BE2C (cell line): ENCODE results near the gene TBC1D5.

Experiments used
- DNase-seq: peaks from one replicate; pipeline ENCODE4 v3.0.0-alpha.2; 2020
- H3K27me3 ChIP-seq: fragments of 250-450 bp; sonication (Bioruptor Pico); 2 replicates; pipeline ENCODE4 v1.5.1; 2020; ENCODE audit warnings: mild to moderate bottlenecking
- H3K36me3 ChIP-seq: fragments of 250-450 bp; sonication (Bioruptor Pico); 2 replicates; pipeline ENCODE4 v1.5.1; 2020; ENCODE audit warnings: mild to moderate bottlenecking
- H3K4me1 ChIP-seq: fragments of 250-450 bp; sonication (Bioruptor Pico); 2 replicates; pipeline ENCODE4 v1.5.1; 2020
- H3K4me3 ChIP-seq: 2 replicates; pipeline ENCODE4 v1.5.1; 2011; ENCODE audit warnings: low read depth, low read length
- H3K9me3 ChIP-seq: fragments of 250-450 bp; sonication (Bioruptor Pico); 2 replicates; pipeline ENCODE4 v1.5.1; 2020
- TF ChIP-seq, protein P1 (sequence below): IDR thresholded peaks from 2 replicates; pipeline ENCODE4 v1.5.1; 2012; ENCODE audit warnings: mild to moderate bottlenecking, low read depth, low read length

Gene TBC1D5

GRCh38 chr3:17340261-17340660 is 402.2 kb downstream of the TBC1D5 start:
- Histone ChIP-seq H3K9me3 (no peaks in the 10 kb centered on the region), H3K4me3 (no peak overlapping the region), H3K4me1 (no peaks in the 10 kb centered on the region), H3K27me3 (no peaks in the 10 kb centered on the region), H3K36me3 (no peaks in the 10 kb centered on the region)
- TF ChIP-seq, protein P1, sequence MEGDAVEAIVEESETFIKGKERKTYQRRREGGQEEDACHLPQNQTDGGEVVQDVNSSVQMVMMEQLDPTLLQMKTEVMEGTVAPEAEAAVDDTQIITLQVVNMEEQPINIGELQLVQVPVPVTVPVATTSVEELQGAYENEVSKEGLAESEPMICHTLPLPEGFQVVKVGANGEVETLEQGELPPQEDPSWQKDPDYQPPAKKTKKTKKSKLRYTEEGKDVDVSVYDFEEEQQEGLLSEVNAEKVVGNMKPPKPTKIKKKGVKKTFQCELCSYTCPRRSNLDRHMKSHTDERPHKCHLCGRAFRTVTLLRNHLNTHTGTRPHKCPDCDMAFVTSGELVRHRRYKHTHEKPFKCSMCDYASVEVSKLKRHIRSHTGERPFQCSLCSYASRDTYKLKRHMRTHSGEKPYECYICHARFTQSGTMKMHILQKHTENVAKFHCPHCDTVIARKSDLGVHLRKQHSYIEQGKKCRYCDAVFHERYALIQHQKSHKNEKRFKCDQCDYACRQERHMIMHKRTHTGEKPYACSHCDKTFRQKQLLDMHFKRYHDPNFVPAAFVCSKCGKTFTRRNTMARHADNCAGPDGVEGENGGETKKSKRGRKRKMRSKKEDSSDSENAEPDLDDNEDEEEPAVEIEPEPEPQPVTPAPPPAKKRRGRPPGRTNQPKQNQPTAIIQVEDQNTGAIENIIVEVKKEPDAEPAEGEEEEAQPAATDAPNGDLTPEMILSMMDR, result no peak
- no peak for DNase-seq

- Histone ChIP-seq H3K9me3 (no peaks in the 10 kb centered on the region), H3K36me3 (no peaks in the 10 kb centered on the region), H3K4me1 (no peaks in the 10 kb centered on the region), H3K4me3 (no peak overlapping the region), H3K27me3 (no peaks in the 10 kb centered on the region)
- DNase-seq, result no peak
- TF ChIP-seq, protein P1, result no peak
Observed at GRCh38 chr3:17339132-17339575, 403.3 kb downstream of the TBC1D5 start.

- Histone ChIP-seq H3K4me1 (no peaks in the 10 kb centered on the region), H3K36me3 (no peaks in the 10 kb centered on the region), H3K4me3 (no peak overlapping the region), H3K27me3 (no peaks in the 10 kb centered on the region), H3K9me3 (no peaks in the 10 kb centered on the region)
- DNase-seq, result no peak
- TF ChIP-seq, protein P1, result no peak
Observed at GRCh38 chr3:17336291-17336690, 406.1 kb downstream of the TBC1D5 start.

- TF ChIP-seq, protein P1, result no peak
- no peak for DNase-seq
- Histone ChIP-seq H3K9me3 (no peaks in the 10 kb centered on the region), H3K4me1 (no peaks in the 10 kb centered on the region), H3K27me3 (no peaks in the 10 kb centered on the region), H3K4me3 (no peak overlapping the region), H3K36me3 (no peaks in the 10 kb centered on the region)
Observed at GRCh38 chr3:17333893-17334292, 408.5 kb downstream of the TBC1D5 start.

- Histone ChIP-seq H3K36me3 (no peaks in the 10 kb centered on the region), H3K9me3 (no peaks in the 10 kb centered on the region), H3K4me1 (no peaks in the 10 kb centered on the region), H3K4me3 (no peak overlapping the region), H3K27me3 (no peaks in the 10 kb centered on the region)
- DNase-seq, result no peak
- TF ChIP-seq, protein P1, result no peak
Observed at GRCh38 chr3:17333446-17333845, 409.0 kb downstream of the TBC1D5 start.

DNA sequence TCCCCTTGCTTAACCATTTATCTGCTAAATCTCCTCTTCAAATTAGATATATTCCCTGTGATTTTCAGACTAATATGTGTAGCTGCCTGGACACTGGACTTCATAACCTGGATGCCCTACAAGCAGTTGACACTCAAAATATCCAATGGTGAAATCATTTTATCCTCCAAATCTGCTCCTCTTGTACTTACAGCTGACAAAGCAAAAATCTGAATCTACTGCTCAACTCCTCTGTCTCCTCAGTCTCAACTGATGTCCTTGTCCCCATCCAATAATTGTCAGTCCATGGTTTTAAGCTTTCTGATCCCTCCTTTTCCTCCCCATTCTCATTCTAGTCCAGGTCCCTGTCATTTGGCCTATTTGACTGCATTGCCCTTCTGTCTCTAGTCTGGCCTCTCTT is 411.8 kb downstream of the TBC1D5 start:
- no peak for DNase-seq
- TF ChIP-seq, protein P1, result no peak
- Histone ChIP-seq H3K36me3 (no peaks in the 10 kb centered on the region), H3K27me3 (no peaks in the 10 kb centered on the region), H3K4me1 (no peaks in the 10 kb centered on the region), H3K4me3 (no peak overlapping the region), H3K9me3 (no peaks in the 10 kb centered on the region)
